D721Med (cell line): Measurements from ENCODE around the gene POLA2.
"Not testable (repeated sequence)": the region's sequence is repeated elsewhere in the genome, so short reads cannot be mapped to it uniquely, and the experiment has no call there.

Experiments
- DNase-seq: peaks from one replicate; pipeline ENCODE4 v3.0.0; 2011; ENCODE audit warnings: low spot score; ENCODE audit not compliant: insufficient read length
- FAIRE-seq: peaks from 2 replicates; lab custom pipeline; 2011; peaks lifted over from hg19 to GRCh38; lab: Jason Lieb, UNC
- TF ChIP-seq, protein P1 (sequence below): IDR thresholded peaks from 2 replicates; pipeline ENCODE4 v1.5.1; 2012; ENCODE audit warnings: mild to moderate bottlenecking, control low read depth; ENCODE audit not compliant: insufficient read depth; ENCODE audit errors: missing control alignments

The POLA2 gene

GRCh38 chr11:65258988-65259387 lies 2.8 kb upstream of the POLA2 start:
- TF ChIP-seq, protein P1, sequence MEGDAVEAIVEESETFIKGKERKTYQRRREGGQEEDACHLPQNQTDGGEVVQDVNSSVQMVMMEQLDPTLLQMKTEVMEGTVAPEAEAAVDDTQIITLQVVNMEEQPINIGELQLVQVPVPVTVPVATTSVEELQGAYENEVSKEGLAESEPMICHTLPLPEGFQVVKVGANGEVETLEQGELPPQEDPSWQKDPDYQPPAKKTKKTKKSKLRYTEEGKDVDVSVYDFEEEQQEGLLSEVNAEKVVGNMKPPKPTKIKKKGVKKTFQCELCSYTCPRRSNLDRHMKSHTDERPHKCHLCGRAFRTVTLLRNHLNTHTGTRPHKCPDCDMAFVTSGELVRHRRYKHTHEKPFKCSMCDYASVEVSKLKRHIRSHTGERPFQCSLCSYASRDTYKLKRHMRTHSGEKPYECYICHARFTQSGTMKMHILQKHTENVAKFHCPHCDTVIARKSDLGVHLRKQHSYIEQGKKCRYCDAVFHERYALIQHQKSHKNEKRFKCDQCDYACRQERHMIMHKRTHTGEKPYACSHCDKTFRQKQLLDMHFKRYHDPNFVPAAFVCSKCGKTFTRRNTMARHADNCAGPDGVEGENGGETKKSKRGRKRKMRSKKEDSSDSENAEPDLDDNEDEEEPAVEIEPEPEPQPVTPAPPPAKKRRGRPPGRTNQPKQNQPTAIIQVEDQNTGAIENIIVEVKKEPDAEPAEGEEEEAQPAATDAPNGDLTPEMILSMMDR, result no peak
- FAIRE-seq (no peak), DNase-seq (no peak)

DNA sequence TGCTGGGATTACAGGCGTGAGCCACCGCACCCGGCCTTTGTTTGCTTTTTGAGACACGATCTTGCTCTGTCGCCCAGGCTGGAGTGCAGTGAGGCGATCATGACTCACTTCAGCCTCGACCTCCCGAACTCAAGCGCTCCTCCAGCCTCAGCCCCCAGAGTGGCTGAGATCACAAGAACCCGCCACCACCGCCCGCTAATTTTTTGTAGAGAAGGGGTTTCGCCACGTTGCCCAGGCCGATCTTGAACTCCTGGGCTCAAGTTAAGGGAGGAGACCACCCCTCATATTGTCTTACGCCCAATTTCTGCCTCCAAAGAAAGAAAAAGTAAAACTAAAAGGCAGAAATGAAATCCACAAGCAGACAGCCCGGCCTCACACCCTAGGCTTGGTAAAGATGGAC lies 1.5 kb upstream of the POLA2 start:
- DNase-seq (no peak), FAIRE-seq (no peak)
- TF ChIP-seq, protein P1, result no peak

GRCh38 chr11:65260756-65261590 lies 789 bp upstream of the POLA2 start:
- TF ChIP-seq, protein P1, result no peak
- no peak for DNase-seq
- no peak for FAIRE-seq

GRCh38 chr11:65262381-65262680 lies 569 bp downstream of the POLA2 start:
- no peak for FAIRE-seq
- TF ChIP-seq, protein P1, result no peak
- no peak for DNase-seq

GRCh38 chr11:65262776-65263175 lies 1.0 kb downstream of the POLA2 start:
- TF ChIP-seq, protein P1, result no peak
- no peak for DNase-seq
- FAIRE-seq, result no peak

GRCh38 chr11:65264747-65265146 lies 3.0 kb downstream of the POLA2 start:
- not testable (repeated sequence) for DNase-seq, FAIRE-seq

DNA sequence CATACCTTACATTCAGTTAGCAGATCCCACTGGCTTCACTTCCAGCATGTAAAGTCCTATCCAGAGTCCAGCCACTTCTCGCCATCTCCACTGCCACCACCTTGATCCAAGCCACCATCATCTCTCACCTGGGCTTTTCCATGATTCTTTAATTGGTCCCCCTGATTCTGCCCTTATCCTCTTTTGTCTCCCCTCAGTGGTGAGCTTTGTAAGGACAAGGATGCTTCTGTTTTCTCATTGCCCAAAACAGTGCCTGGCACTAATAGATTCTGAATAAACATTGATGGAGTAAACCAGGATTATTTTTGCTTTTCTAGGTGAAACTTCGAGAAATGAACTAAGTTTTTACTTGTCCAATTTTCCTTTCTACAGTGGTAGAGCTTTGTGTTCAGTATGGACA lies 4.4 kb downstream of the POLA2 start:
- TF ChIP-seq, protein P1, result peak; percentile 44
- no peak for DNase-seq

More for the DNA sequence above, 4.4 kb downstream of the POLA2 start:
- no peak for FAIRE-seq
